SK-N-DZ (cell line): ENCODE data around the gene ANTXR1.

Source experiments
- DNase-seq: peaks from one replicate; pipeline ENCODE4 v3.0.0-alpha.2; 2015; ENCODE audit warnings: low spot score

Gene ANTXR1

GRCh38 chr2:69132960-69133590 lies 120.1 kb downstream of the ANTXR1 start:
- no peak for DNase-seq

DNA sequence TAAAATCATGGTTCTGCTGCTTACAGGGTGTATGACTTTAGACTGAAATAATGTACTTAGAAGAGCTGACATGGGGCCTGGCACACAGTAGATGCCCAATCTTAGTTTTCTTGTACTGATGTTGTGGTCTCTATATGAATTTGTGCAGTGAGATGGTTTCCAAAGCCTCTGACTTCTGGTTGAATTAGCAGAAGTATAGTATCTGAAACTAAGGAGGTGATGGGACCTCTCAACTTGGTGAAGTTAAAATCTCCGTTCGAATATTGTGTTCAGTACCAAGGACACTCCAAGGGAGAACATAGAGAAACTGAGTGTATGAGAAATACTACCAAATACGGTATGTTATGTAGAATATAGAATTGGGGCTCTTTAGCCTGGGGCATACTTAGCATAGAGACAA lies 120.9 kb downstream of the ANTXR1 start:
- DNase-seq, result no peak

- no peak for DNase-seq
Observed at GRCh38 chr2:69134306-69134945, 121.4 kb downstream of the ANTXR1 start.

- no peak for DNase-seq
Observed at GRCh38 chr2:69138247-69138772, 125.3 kb downstream of the ANTXR1 start.

DNA sequence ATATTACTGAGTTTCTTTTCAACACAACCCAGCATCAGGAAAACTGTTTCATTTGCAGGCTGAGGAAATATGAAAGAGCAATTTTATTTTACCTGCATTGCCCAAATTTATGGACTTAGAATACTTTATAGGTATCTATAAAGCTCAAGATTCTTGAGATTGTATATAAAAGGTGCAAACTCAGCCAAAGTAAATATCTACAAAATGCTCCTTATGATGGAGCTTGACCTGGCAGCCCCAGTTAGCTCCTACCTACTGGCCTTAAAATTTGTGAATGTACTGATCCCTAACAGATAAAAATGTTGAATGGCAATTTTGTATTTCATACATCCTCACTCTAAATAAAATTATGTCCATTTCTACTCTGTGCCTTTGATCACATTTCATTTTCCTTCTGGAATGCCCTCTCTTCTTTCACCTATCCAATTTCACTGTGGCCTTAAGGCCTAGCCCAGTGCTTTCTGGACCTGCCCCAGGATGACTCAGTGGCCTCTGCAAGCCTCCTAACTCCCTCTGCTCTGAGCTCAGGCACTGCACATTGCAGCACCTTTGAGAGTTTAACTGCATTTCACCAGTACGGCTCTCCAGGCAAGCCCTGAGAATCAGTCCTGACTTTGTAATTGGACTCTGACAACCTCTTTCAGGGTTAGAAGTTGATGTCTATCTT lies 125.9 kb downstream of the ANTXR1 start:
- DNase-seq, result no peak

- DNase-seq, result no peak
Observed at GRCh38 chr2:69139778-69140670, 127.0 kb downstream of the ANTXR1 start.

DNA sequence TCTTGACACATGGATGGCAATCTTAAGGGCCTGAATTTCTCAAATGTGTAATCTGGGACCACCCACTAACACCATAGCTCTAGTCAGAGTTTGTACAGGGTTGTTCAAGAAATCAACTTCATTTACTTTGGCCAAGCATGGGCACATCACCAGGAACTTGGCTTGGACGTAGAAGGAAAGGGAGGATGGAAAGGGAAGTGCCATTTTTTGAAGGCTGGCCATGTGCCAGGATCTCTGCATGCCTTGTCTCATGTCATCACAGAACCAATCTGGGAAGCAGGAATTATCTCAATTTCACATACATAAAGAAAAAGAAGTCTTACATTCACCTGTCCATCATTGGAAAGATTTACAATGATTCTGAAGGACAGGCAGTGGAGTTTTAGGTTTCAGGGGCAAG lies 128.1 kb downstream of the ANTXR1 start:
- DNase-seq, result no peak

DNA sequence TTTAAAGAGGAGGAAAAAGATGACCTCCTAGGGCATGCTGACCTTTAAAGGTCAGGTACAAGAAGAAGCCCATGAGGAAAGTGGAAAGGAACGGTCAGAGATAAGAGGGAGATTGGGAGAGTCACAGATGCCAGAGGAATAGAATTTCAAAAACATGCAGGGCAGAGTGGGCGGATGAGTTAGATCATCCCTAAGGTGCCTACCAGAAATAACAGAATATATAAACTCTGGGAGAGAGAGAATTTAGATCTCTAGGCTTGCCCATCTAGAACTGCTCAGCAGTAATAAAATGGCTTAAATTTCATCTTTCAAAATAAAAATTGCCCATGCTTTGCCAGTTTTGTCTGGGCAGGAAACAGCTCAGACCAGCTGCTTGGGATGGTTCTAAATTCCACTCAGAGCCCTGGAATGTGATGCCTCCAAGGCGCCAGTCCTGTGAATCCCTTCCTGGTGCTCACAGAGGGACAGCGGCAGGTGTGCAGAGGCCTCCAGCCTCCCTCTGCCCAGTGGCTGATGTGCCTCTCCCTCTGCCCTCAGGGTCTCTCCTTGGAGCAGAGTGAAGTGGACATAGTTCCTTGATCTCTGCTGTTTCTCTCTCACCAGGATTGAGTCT lies 130.9 kb downstream of the ANTXR1 start:
- no peak for DNase-seq

DNA sequence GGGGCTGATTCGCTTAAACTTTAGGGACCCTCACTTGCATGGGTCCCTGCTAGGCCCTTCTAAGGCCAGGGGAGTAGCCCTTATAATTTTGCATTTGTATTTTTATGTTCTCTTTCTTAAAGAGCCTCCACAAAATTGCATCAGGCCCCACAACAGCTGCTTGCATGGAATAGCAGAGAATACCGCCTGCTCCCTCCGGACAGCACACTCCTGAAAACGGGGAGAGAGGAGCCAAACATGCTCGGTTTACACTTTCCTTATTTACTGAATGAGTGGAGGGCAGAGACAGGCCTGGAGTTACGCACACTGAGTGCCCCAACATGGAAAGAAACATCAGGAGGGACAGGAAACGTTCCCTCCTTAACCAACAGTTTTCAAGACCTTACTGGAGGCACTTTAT lies 132.2 kb downstream of the ANTXR1 start:
- DNase-seq, result no peak

DNA sequence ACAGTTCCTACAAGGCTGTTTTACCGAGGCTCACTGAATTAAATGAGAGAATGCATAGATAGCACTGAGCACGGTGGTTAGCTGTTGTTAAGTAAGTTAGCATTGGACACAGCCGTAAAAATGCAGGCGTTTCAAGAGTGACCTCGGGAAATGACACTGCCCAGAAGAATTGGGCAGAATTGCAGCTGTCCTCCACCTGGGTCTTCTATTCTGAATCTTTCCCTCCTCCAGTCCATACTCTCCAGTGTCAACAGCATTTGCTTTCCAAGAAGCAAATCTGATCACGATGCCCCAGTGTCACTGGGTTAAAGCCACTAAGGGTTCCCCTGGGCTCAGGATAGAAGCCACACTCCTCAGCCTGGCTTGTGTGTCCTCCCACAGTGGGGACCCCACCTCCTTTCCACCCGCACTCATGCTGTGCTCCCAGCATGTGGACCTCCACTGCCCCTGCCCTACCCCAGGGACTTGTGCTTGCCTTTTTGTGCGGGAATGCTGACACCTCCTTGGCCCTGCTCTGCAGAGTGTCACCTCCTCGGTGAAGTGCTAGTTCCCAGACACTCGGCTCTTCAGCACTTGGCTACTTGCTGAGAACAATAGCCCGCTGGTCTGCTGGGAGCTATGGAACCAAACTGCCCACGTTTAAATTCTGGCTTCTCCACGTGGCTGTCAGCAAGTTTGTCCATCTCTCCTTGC lies 135.0 kb downstream of the ANTXR1 start:
- no peak for DNase-seq

DNA sequence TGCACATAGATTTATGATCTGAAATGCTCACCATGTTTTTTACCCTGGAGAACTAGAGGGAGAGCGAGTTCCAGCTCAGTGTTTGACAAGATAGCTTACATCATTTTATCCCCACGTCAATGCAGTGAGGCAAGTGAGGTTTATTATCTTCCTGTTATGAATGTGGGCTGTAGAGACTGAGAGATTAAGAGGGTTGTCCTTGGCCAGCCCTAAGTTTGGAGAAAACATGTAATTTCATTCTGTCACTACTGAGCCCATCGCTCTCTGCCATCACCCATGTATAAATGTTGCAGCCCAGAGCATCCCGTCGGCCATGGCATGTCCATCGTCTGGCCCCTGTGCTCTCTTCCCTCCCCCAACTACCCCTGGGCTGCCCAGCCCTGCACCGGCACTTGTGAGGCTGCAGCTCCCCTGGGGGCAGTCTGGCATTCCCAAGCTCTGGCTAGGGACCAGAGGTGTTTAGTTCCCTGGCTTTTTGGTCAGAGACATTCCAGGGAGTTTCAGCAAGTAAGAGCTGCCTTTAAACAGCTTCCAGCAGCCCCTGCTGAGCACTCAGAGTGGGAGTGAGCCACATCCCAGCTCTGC lies 136.7 kb downstream of the ANTXR1 start:
- DNase-seq, result no peak

GRCh38 chr2:69151931-69152330 lies 139.0 kb downstream of the ANTXR1 start:
- DNase-seq, result no peak

DNA sequence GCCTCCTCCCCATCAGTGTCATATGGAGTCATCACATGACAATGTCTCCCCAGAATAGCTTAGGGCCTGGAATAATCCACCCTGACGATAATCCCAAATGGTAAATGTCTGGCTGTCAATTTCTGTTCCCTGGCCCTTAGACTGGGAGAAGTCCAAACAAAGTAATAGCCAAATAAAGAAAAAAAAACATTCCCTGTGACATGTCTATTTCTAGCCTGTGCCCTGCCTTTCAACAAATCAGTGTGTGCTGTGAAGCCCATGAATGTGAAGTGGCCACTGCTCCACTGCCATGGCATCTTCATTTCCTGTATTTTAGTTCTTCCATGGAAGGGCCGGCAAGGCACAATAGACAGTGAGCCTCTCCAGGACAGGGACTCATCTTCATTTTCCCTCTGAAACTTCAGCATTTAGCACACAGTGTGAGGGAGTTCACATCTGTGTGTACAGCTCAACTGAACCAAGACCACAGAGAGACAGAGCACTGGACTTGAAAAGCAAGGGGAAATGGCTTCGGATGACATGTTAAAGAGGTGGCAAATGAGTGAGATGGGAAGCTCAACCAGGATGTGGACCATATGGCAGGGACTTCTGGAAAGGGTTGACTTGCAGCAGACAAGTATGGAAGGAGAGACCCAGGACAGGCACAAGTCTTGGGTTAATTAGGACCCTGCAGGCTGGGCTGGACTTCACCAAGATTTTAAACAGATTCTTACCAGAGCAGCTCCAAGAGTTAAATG lies 140.0 kb downstream of the ANTXR1 start:
- no peak for DNase-seq

DNA sequence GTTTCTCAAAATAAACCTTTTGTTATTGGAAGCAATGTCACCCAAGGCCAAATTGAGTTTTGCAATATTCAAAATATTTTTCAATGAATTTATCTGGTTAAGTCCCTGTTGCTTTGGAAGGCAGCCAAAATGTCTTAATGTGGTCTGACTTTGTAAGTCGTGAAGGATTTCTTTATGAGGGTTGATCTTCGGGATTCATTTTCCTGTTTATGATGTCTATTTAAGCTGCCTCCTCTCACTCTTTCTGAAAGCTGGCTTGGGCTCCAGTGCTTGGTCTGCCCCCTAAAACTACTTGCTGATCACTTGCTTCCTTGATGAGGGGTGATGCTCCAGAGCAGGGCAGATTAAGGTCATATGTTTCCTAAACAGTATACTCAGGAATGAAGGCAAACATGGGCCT lies 141.1 kb downstream of the ANTXR1 start:
- DNase-seq, result no peak

GRCh38 chr2:69156624-69157023 lies 143.6 kb downstream of the ANTXR1 start:
- no peak for DNase-seq

GRCh38 chr2:69157441-69157840 lies 144.5 kb downstream of the ANTXR1 start:
- DNase-seq, result no peak

- no peak for DNase-seq
Observed at GRCh38 chr2:69159986-69160385, 147.0 kb downstream of the ANTXR1 start.

- no peak for DNase-seq
Observed at GRCh38 chr2:69162057-69162456, 149.1 kb downstream of the ANTXR1 start.

DNA sequence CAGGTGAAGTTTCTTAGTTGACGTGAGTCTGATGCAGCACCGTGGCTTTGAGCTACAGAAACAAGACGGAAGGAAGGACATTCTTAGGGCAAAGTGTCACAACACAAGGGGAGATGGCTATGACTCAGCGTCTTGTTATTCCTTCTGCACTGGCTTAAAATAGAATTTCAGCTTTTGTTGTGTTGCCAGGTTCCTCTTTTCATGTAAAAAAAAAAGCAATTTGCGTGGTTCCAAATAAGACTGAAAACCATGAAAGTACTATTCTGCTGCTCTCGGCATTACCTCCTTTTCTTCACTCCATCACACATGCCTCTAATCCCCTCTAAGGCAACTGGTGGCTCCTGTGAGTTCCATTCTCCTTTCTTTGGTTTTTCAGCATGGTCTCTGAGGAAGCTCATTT lies 150.1 kb downstream of the ANTXR1 start:
- no peak for DNase-seq

- DNase-seq, result no peak
Observed at GRCh38 chr2:69163556-69163955, 150.6 kb downstream of the ANTXR1 start.
